ENCODE measurements around the gene JAM2.

Gene JAM2

DNA sequence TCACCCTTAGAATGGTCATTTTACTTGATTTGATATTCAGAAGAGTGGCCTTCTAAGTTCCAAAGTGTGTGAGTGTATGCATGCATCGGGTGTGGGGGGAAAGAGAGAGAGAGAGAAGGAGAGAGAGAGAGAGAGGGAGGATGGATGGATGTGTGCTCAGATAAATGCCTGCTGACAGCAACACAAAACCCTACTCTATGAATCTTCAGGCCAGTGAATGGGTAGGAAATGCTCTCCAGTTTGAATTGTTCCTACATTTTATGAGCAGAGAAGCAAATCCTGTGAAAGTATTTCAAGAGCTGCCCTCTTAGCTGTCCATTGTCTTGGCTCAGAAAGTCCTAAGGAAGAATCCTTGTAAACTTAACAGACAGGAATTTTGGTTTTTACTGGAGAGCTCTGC is 7.4 kb downstream of the JAM2 start:
- no peak for DNase-seq (ENCODE audit: low read depth, low spot score)
- no peak overlapping the region for H3K4me3 ChIP-seq (ENCODE audit: low read depth, low read length)
- no peak for TF ChIP-seq CTCF (IDR thresholded peaks at IDR 0.05; ENCODE audit: low read depth, low read length)
- in situ Hi-C loops (cut with HindIII; ENCODE audit: low sequenced_read_pairs) = no loop called here

DNA sequence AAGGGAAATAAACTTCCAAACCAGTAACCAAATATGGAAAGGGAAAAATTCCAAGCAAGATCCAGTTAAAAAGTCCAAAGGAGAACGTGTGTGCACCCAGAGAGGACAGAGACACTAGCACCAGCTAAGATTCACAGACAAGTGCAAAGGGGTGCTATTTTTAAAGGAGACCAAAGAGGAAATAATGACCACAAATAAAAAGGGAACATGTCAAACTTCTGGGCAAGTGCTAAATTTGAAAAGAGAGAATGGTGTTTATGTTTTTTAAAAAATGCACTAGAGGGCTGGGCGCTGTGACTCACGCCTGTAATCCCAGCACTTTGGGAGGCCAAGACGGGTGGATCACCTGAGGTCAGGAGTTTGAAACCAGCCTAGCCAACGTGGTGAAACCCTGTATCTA is 8.6 kb downstream of the JAM2 start:
- H3K4me3 ChIP-seq (ENCODE audit: low read depth, low read length) = no peak overlapping the region
- DNase-seq (ENCODE audit: low read depth, low spot score) = no peak
- no peak for TF ChIP-seq CTCF (IDR thresholded peaks at IDR 0.05; ENCODE audit: low read depth, low read length)
- in situ Hi-C loops (cut with HindIII; ENCODE audit: low sequenced_read_pairs) = no loop called here

DNA sequence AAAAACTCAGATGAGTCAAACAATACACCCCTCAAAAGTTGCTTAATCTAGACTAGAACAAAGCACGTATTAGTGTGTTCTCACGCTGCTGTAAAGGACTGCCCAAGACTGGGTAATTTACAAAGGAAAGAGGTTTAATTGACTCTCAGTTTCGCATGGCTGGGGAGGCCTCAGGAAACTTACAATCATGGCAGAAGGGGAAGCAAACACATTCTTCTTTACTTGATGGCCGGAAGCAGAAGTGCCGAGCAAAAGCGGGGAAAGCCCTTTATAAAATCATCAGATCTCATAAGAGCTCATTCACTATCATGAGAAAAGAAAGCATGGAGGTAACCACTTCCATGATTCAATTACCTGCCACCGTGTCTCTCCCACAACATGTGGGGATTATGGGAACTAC is 10.1 kb downstream of the JAM2 start:
- TF ChIP-seq CTCF (IDR thresholded peaks at IDR 0.05; ENCODE audit: low read depth, low read length) = no peak
- no peak overlapping the region for H3K4me3 ChIP-seq (ENCODE audit: low read depth, low read length)
- in situ Hi-C loops (cut with HindIII; ENCODE audit: low sequenced_read_pairs) = no loop called here
- DNase-seq (ENCODE audit: low read depth, low spot score) = no peak

DNA sequence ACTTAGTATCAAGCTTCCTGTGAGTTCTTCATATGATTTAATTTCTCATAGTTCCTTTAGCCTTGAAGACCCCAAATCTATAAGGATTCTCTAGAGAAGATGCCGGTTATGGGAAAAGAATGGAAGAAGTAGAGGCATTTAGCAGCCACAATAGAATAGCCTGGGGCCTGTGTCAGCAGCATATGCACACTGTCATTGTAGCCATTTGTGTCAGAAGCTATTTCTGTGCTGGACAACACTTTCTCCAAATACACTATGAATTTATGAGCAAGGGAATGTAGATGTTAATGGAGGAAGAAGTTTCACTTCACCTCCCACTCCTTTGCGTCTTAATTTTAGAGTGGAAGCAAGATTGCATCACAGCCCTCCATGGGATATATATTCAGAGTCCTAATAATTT is 17.4 kb downstream of the JAM2 start:
- TF ChIP-seq CTCF (IDR thresholded peaks at IDR 0.05; ENCODE audit: low read depth, low read length) = no peak
- no peak for DNase-seq (ENCODE audit: low read depth, low spot score)
- in situ Hi-C loops (cut with HindIII; ENCODE audit: low sequenced_read_pairs) = no loop called here
- H3K4me3 ChIP-seq (ENCODE audit: low read depth, low read length) = no peak overlapping the region

DNA sequence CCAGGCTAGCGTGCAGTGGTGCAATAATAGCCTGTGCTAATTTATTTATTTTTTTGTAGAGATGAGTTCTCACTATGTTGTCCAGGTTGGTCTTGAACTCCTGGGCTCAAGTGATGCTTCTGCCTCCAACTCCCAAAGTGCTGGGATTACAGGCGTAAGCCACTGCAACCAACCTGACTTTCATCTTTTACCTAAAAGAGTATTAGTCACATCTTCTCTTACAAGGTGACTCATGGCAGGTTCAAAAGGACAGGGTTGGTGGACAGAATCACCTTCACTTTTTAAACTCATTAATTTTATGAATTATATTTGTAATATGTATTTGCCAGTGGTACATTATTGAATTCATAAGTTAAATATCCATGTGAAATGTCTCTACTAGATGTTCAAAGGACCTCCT is 18.1 kb downstream of the JAM2 start:
- in situ Hi-C loops (cut with HindIII; ENCODE audit: low sequenced_read_pairs) = no loop called here
- TF ChIP-seq CTCF (IDR thresholded peaks at IDR 0.05; ENCODE audit: low read depth, low read length) = no peak

GRCh38 chr21:25658427-25659035 is 19.5 kb downstream of the JAM2 start:
- H3K4me3 ChIP-seq (ENCODE audit: low read depth, low read length) = no peak overlapping the region
- TF ChIP-seq CTCF (IDR thresholded peaks at IDR 0.05; ENCODE audit: low read depth, low read length) = no peak
- no peak for DNase-seq (ENCODE audit: low read depth, low spot score)
- in situ Hi-C loops (cut with HindIII; ENCODE audit: low sequenced_read_pairs) = no loop called here

More for the DNA sequence above, 18.1 kb downstream of the JAM2 start:
- no peak for DNase-seq (ENCODE audit: low read depth, low spot score)
- no peak overlapping the region for H3K4me3 ChIP-seq (ENCODE audit: low read depth, low read length)

DNA sequence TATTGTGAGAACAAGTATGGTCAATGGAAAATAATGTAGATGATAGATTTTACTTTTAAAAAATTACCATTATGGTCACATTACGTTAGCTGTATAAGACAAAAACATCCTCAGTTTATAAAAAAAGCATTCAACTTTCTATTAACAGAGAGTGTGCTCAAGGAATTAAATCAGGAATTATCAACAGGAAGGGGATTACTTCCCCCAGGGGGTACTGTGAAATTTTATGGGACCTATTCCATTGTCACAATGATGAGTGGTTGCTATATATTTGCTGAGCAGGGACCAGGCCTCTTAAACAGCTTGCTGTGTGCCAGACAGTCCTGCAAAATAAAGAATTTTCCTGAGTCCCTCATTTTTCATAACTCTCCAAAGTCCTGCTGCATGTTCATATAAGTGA is 21.2 kb downstream of the JAM2 start:
- no peak for TF ChIP-seq CTCF (IDR thresholded peaks at IDR 0.05; ENCODE audit: low read depth, low read length)

More for the DNA sequence above, 21.2 kb downstream of the JAM2 start:
- DNase-seq (ENCODE audit: low read depth, low spot score) = no peak
- no peak overlapping the region for H3K4me3 ChIP-seq (ENCODE audit: low read depth, low read length)
- in situ Hi-C loops (cut with HindIII; ENCODE audit: low sequenced_read_pairs) = no loop called here

Measured in astrocyte of the spinal cord (primary cell).